Activated T-cell treated with anti-CD3 and anti-CD28 coated beads for 24 hours (primary cell): ENCODE measurements around the gene IL1R2.

Experiments
- DNase-seq: peaks from one replicate; pipeline ENCODE4 v3.0.0-alpha.2; 2020; ENCODE audit warnings: low read depth

IL1R2 gene

GRCh38 chr2:102043560-102043959 lies 51.8 kb downstream of the IL1R2 start:
- no peak for DNase-seq

- DNase-seq: no peak
Observed at GRCh38 chr2:102044235-102044896, 52.6 kb downstream of the IL1R2 start.

DNA sequence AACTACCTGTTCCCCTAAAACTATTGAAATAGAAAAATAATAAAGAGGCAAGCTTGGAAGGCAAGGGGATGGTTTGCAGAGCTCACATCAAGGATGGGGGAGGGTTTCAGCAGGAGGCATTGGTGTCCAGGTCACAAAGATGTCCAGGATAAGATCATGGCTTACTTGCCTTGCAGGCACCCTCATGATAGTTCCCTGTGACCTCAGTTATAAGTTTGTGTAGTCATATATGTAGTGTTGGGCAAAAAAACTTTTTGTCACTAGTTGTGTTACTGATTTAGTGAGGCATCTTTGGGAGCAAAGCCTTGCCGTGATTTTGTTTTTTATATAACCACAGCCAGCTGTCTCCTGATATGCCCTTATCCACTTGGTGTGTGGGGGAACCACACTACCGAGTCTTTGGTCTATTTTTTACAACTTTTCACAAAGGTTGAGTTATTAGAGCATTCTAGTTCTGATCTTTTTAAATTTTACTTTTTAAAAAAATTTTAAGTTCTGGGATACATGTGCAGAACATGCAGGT lies 53.3 kb downstream of the IL1R2 start:
- DNase-seq: no peak

DNA sequence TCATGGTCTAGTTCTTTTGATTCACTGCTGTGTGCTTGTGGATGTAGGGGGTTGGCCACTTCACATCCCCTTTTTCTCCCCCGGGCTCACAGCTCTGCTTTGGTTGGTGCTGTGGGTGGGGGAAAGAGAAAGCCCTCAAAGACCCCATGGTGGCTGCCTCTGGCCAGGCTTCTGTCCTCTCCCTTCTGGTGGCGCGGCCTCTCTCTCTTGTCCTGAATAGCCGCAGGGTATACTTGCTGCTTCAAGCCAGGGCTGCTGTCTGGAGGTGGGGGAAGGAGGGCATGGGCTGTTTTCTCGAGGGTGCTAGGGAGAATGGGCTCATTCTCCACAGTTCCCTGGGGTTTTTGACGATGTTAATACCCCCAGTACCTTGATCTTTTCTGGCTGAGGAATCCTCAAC lies 53.9 kb downstream of the IL1R2 start:
- DNase-seq: no peak

- DNase-seq: no peak
Observed at GRCh38 chr2:102046135-102046986, 54.6 kb downstream of the IL1R2 start.

GRCh38 chr2:102048465-102048864 lies 56.7 kb downstream of the IL1R2 start:
- no peak for DNase-seq

GRCh38 chr2:102049756-102050443 lies 58.1 kb downstream of the IL1R2 start:
- no peak for DNase-seq

GRCh38 chr2:102050854-102051391 lies 59.2 kb downstream of the IL1R2 start:
- DNase-seq: no peak

DNA sequence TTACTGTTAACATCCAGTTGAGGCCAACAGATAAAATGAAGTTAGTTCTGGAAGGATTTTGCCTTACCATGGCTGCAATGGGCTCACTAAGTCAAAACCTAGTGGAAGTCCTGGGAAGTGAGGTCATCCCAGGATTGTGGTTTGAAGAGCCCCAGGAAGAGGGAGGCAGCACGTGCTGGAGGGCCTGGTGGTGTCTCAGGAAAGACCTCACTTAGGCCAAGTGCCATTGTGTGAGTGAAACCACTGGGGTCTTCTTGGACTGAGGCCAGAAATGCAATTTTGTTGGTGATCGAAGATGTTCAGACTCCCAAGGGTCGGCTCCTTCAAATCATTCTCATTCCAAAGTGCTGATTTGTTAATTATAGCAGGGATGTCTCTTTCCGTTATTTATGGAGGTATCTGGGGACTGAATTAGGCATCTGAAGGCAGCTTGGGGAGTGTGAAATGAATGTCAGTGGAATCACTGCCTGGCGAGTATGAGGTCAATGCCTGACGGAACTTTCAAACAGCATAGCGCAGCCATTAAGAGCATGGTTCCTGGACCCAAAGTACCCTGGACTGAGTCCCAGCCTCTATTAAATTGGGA lies 60.0 kb downstream of the IL1R2 start:
- no peak for DNase-seq

DNA sequence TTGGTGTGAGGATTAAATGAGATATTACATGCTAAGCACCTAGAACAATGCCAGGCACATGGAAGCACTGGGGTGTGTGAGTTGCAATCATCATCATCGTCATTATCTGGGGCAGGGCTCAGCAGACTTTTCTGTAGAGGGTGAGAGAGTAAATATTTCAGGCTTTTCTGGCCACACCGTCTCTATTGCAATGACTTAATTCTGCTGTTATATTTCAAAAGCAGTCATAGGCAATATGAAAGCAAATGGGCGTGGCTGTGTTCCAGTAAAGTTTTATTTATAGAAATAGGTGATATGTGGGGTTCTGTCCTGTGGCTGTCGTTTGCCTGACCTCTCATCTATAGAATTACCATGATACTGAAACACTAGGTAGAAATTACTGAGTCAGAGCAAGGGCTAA lies 60.6 kb downstream of the IL1R2 start:
- DNase-seq: no peak

DNA sequence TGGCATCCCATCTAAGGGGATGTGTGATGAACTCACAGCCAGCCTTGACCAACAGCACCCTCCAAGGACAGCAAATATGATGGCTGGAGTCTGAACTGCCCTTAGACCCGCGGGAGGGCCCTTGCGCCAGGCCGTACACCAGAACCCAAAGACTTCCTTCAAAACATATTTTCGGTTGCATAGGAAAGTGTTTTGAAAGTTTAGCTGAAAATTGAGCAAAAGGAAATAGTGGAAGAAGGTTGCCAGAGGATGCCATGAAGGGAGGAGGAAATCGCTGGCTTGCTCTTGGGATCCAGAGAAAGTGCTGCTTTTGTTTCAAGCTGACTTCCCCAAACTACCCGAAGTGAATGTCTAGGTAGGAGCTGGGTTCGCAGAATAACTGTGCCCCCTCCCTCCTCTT lies 61.3 kb downstream of the IL1R2 start:
- DNase-seq: no peak

GRCh38 chr2:102055346-102055990 lies 63.7 kb downstream of the IL1R2 start:
- no peak for DNase-seq

DNA sequence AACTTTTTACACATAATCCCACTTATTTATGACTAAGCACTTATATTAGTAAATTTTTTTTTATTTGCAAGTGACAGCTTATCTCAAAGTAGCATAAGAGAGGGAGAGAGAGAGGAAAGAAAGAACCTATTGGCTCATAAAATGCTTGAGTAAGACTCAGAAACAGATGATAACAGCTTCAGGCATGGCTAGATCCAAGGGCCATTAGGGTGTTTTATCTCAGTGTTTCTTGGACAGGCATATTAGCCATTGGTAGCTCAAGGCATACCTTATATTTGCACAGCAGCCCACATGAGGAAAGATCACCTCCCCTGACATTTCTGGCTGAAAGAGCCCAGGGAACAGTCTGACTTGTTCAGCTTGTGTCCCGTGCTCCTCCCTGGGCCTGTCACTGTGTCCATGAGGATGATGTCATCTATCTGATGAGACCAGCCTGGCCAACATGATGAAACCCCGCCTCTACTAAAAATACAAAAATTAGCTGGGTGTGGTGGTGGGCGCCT lies 64.4 kb downstream of the IL1R2 start:
- no peak for DNase-seq

- peak; percentile 20 for DNase-seq
Observed at GRCh38 chr2:102057502-102058292, 65.9 kb downstream of the IL1R2 start.

DNA sequence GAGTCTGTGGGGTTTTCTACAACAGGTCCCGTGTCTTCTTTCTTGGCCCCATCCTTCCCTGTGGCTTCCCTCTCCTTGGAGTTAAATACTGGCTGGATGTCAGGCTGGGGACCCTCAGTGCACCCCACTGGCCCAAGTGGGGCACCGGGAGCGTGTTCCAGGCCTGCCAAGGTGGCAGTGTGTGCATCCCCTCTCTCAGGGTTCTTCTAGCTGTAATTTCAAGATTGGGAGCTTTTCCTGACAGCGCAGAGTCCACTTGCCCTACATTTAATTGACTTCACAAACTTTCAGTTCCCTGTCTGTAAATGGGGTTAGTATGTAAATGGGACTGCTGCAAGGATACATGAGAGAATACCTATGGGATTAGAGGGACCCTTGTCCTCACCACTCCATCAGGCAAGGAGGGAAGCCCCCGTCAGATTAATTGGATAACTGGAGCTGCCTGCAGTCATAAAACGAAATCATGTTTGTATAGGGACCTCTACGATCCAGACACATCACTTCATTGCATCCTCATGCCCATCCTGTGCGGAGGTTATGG lies 66.6 kb downstream of the IL1R2 start:
- DNase-seq: no peak

DNA sequence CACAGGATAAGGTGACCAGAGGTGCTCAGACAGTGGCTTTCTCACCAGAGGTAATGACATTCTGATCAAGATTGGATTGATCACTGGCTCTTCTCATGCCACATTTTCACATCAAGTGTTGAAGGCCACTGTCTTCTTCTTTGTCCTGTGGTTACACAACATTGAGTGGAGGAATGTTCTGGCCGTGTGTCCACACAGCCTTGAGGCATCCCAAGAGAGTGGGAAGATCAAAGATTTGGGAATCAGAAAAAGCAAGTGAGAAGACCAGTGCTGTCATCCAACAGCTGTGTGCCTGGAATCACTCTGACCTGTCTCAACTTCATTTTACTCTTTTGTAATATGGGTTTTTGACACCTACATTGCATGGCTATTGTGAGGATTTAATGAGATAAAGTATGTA lies 67.4 kb downstream of the IL1R2 start:
- no peak for DNase-seq

DNA sequence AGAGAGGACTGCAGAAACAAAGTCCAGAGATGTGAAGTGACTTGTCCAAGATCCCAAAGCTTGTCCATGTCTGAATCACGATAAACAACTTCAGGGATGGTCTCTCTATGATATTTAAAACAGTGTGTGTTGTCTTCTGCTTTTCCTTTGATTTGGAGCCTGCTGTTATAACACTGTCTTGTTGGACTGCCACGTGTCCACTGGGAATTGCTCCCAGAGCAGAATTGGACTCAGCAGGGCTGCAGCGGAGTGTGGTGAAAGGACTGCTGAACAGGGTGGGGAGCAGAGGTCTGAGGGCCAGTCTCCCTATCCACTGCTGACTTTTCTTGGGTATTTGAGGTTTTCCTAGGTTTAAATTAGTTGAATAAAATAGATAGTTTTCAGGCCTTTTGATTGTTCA lies 68.3 kb downstream of the IL1R2 start:
- DNase-seq: no peak

GRCh38 chr2:102060792-102061191 lies 69.0 kb downstream of the IL1R2 start:
- DNase-seq: no peak

GRCh38 chr2:102061286-102061699 lies 69.5 kb downstream of the IL1R2 start:
- DNase-seq: no peak
